Measurements from ENCODE around the gene NECTIN3. TPM values are rescaled to one million over a fixed set of nuclear protein-coding genes. Genes with fewer than 3 reads are reported as not detected.

NECTIN3 gene
- total and polyA plus RNA-seq, 9 donors, result 15.4 to 45.5 (median 36.3) TPM

DNA sequence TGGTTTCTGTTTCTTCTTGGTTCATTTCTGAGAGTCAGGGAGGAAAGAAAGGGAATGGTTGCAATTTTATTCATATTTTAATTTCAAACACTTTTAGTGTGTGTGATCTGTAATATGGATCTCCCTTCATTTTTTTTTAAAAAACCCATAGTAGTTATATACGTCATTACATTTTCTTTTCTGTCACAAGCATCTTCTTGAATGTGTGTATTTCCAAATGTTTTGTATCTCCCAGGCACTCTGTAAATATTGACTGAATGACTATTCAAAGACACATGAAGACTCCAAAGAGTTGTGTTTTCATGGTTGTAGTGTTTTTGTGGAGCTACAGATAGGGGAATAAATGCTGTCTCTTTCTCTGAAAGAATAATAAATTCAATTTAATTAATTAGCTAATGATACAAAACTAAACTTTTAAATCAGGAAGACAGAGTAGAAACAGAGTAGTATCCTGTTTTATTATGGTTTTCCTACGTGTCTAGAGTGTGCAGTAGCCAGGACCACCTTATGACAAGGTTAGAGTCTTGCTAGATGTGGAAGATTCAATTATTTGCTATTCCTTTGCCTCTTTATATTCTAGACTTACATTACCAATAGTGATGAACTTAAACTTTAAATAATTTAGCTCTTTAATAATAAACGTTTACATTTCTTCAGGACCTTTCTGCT lies 35.5 kb downstream of the NECTIN3 start:
- H3K36me3 ChIP-seq, result no peaks in the 10 kb centered on the region
- no peaks in the 10 kb centered on the region for H3K27me3 ChIP-seq
- H3K9me3 ChIP-seq, result no peaks in the 10 kb centered on the region
- DNase-seq, result no peak
- H3K4me3 ChIP-seq, result no peak overlapping the region
- intact Hi-C loops (cut with DNase I), result no loop called here
- H3K4me1 ChIP-seq (ENCODE audit: insufficient read depth), result no peaks in the 10 kb centered on the region
- TF ChIP-seq EP300 (IDR thresholded peaks at IDR 0.05) (no peak), POLR2A (IDR thresholded peaks at IDR 0.05) (no peak)
- TF ChIP-seq, protein P1, sequence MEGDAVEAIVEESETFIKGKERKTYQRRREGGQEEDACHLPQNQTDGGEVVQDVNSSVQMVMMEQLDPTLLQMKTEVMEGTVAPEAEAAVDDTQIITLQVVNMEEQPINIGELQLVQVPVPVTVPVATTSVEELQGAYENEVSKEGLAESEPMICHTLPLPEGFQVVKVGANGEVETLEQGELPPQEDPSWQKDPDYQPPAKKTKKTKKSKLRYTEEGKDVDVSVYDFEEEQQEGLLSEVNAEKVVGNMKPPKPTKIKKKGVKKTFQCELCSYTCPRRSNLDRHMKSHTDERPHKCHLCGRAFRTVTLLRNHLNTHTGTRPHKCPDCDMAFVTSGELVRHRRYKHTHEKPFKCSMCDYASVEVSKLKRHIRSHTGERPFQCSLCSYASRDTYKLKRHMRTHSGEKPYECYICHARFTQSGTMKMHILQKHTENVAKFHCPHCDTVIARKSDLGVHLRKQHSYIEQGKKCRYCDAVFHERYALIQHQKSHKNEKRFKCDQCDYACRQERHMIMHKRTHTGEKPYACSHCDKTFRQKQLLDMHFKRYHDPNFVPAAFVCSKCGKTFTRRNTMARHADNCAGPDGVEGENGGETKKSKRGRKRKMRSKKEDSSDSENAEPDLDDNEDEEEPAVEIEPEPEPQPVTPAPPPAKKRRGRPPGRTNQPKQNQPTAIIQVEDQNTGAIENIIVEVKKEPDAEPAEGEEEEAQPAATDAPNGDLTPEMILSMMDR (IDR thresholded peaks at IDR 0.05), result no peak
- no peak overlapping the region for H3K27ac ChIP-seq
- WGBS, 3 donors, result 61 to 63% (median 62%) methylated on average over 3 of the region's 3 CpGs

DNA sequence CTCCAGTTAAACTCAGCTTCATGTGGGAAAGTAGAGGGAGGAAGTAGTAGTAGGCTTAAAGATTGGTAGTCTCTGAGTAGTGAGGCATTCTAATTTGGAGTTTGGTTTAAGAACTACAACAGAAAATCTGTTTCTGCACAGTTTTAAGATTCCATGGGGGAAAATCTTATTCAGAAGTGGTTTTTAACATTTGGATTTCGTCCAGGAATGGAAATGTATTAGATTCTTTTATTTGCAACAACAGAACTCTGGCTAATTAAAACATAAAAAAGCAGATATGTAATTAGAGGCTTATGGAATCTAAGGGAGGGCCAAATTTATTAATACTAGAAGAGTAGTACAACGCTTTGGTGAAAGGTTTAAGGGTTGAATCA lies 36.0 kb downstream of the NECTIN3 start:
- TF ChIP-seq POLR2A (IDR thresholded peaks at IDR 0.05) (no peak), EP300 (IDR thresholded peaks at IDR 0.05) (no peak)
- TF ChIP-seq, protein P1 (IDR thresholded peaks at IDR 0.05), result no peak
- H3K9me3 ChIP-seq, result no peaks in the 10 kb centered on the region
- H3K27me3 ChIP-seq, result no peaks in the 10 kb centered on the region
- H3K4me3 ChIP-seq, result no peak overlapping the region
- no peak for DNase-seq
- no peaks in the 10 kb centered on the region for H3K36me3 ChIP-seq
- intact Hi-C loops (cut with DNase I), result no loop called here
- no peak overlapping the region for H3K27ac ChIP-seq
- WGBS, 3 donors, result 12 to 32% (median 22%) methylated on average over 2 of the region's 2 CpGs
- no peaks in the 10 kb centered on the region for H3K4me1 ChIP-seq (ENCODE audit: insufficient read depth)

DNA sequence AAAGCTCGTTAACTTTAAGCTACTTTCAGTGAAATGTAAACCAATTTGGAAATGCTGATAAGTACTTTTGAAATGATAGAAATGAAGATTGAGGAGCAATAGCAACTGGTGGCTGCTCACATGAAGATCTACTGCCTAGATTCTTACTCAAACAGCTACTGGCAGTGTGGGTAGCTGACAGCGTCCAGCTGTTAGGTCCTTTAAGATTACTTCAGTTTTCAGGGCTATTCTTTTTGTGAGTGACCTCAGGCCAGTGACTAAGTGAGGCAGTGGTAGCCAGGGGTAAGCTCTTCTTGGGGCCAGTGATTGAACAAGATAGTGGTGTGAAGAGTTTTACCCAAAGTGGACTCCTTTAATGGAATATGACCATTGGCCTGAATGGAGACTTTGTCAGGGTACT lies 41.3 kb downstream of the NECTIN3 start:
- H3K27ac ChIP-seq, result no peak overlapping the region
- 73 to 83% (median 76%) methylated on average over 2 of the region's 2 CpGs for WGBS, 3 donors
- H3K4me1 ChIP-seq (ENCODE audit: insufficient read depth), result peaks cover 5% of the 10 kb centered on the region
- H3K4me3 ChIP-seq, result no peak overlapping the region
- H3K27me3 ChIP-seq, result no peaks in the 10 kb centered on the region
- DNase-seq, result no peak
- intact Hi-C loops (cut with DNase I), result no loop called here
- no peak for TF ChIP-seq EP300 (IDR thresholded peaks at IDR 0.05)
- no peak for TF ChIP-seq POLR2A (IDR thresholded peaks at IDR 0.05)
- TF ChIP-seq, protein P1 (IDR thresholded peaks at IDR 0.05), result no peak
- H3K36me3 ChIP-seq, result no peaks in the 10 kb centered on the region
- H3K9me3 ChIP-seq, result no peaks in the 10 kb centered on the region

DNA sequence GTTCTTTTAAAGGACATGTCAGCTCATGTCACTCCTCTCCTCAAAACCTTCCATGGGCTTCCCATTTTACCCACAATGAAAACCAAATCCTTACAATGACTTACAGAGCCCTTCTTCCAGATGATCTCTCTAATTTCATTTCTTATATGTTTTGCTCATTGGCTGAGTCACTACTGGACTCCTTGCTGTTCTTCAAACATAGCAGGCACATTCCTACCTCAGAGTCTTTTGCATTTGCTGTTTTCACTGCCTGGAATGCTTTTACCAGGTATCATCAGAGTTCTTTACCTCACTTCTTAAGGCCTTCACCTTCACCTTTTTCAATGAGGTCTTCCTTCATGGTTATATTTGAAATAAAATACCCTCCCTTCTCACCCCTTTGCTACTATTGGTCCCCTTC lies 57.3 kb downstream of the NECTIN3 start:
- no peaks in the 10 kb centered on the region for H3K4me1 ChIP-seq (ENCODE audit: insufficient read depth)
- H3K27ac ChIP-seq, result no peak overlapping the region
- H3K36me3 ChIP-seq, result no peaks in the 10 kb centered on the region
- TF ChIP-seq EP300 (IDR thresholded peaks at IDR 0.05) (no peak), POLR2A (IDR thresholded peaks at IDR 0.05) (no peak)
- TF ChIP-seq, protein P1 (IDR thresholded peaks at IDR 0.05), result no peak
- H3K9me3 ChIP-seq, result no peaks in the 10 kb centered on the region
- DNase-seq, result no peak
- no peaks in the 10 kb centered on the region for H3K27me3 ChIP-seq
- H3K4me3 ChIP-seq, result no peak overlapping the region
- intact Hi-C loops (cut with DNase I), result no loop called here

Measured in ovary (tissue), 9 donors.